T follicular helper cell (primary cell): Measurements from ENCODE around the gene PUM2.

Experiments used
- DNase-seq: peaks from one replicate; pipeline ENCODE4 v3.0.0-alpha.2; 2020; ENCODE audit warnings: low read depth

The PUM2 gene

GRCh38 chr2:20199633-20200270 lies 150.9 kb downstream of the PUM2 start:
- DNase-seq: no peak

- no peak for DNase-seq
These were observed 151.6 kb downstream of the PUM2 start for GRCh38 chr2:20198796-20199632.
